ENCODE data around the gene DHRS9.

DNA sequence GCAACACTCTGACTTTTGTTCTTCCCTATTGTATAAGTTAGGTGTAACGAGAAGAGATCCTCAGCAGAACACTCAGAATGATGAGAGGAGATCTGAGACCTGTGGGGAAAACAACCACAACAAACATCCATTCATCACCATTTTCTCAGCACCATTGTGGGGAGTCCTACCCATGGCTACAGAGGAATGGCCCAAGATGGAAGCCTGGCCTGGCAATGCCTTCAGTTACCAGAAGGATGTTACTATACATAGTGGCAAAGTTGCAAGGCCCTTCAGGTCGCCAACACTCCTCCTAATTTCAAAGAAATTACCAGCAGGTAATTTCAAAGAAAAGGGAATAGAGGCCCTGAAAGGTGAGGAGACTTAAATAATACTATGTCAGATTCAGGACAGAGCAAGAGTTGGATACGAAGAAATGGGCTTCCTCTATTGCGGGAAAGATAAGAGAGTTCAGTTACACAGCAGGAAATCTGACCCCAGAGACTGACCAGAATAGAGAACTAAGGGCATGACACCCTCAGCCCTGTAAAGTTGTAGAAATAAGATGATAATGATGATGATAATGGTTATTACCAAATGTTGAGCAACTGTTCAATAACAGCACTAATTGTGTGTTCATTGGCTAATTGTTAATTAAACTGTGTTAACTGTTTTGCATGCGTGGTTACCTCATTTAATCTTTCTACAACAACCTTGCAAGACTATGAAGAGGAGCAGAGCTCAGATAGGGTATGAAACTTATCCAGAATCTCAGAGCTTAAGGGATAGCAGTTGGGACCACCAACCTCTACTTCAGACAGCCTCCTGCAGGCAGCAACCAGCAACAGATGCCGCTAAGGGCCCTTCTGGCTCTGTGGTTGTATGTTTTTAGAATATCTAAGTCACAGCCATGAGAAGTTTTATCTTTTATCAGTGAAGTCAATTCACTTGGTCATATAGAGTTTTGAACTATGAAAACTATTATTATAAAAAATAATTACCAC is 37.5 kb downstream of the DHRS9 start:
- TF ChIP-seq CTCF (IDR thresholded peaks at IDR 0.05 in 8 of 11, conservative IDR thresholded peaks at IDR 0.05 in 3 of 11) (no peak), POLR2A (IDR thresholded peaks at IDR 0.05) (no peak), POLR2AphosphoS5 (IDR thresholded peaks at IDR 0.05) (no peak)
